ENCODE results near the gene RAB6A. TPM values are rescaled to one million over a fixed set of nuclear protein-coding genes. Genes with fewer than 3 reads are reported as not detected.
"Not testable (repeated sequence)": the region's sequence is repeated elsewhere in the genome, so short reads cannot be mapped to it uniquely, and the experiment has no call there.

Gene RAB6A
- total RNA-seq, 2 donors from 2014 or later = 118 to 140 TPM

GRCh38 chr11:73735959-73736358 is 24.9 kb downstream of the RAB6A start:
- DNase-seq (ENCODE audit: low spot score); intact Hi-C loops (cut with DNase I): not testable (repeated sequence)

- intact Hi-C loops (cut with DNase I) = no loop called here
- DNase-seq (ENCODE audit: low spot score) = no peak
Measured at GRCh38 chr11:73734993-73735392, 25.9 kb downstream of the RAB6A start.

- intact Hi-C loops (cut with DNase I); DNase-seq (ENCODE audit: low spot score): not testable (repeated sequence)
Measured at GRCh38 chr11:73734011-73734410, 26.9 kb downstream of the RAB6A start.

- DNase-seq (ENCODE audit: low spot score); intact Hi-C loops (cut with DNase I): not testable (repeated sequence)
Measured at GRCh38 chr11:73732936-73733335, 27.9 kb downstream of the RAB6A start.

- no peak for DNase-seq (ENCODE audit: low spot score)
- intact Hi-C loops (cut with DNase I) = no loop called here
Measured at GRCh38 chr11:73729594-73730206, 31.2 kb downstream of the RAB6A start.

GRCh38 chr11:73728000-73728399 is 32.9 kb downstream of the RAB6A start:
- intact Hi-C loops (cut with DNase I) = no loop called here
- no peak for DNase-seq (ENCODE audit: low spot score)

GRCh38 chr11:73726825-73727224 is 34.0 kb downstream of the RAB6A start:
- intact Hi-C loops (cut with DNase I) = no loop called here
- no peak for DNase-seq (ENCODE audit: low spot score)

- intact Hi-C loops (cut with DNase I) = no loop called here
- no peak for DNase-seq (ENCODE audit: low spot score)
Measured at GRCh38 chr11:73717136-73717535, 43.7 kb downstream of the RAB6A start.

- no peak for DNase-seq (ENCODE audit: low spot score)
- intact Hi-C loops (cut with DNase I) = no loop called here
Measured at GRCh38 chr11:73716153-73717056, 44.5 kb downstream of the RAB6A start.

GRCh38 chr11:73715541-73715940 is 45.3 kb downstream of the RAB6A start:
- DNase-seq (ENCODE audit: low spot score) = no peak
- intact Hi-C loops (cut with DNase I) = no loop called here

- intact Hi-C loops (cut with DNase I) = no loop called here
- DNase-seq (ENCODE audit: low spot score) = no peak
Measured at GRCh38 chr11:73710964-73711363, 49.9 kb downstream of the RAB6A start.

GRCh38 chr11:73705053-73705452 is 55.8 kb downstream of the RAB6A start:
- DNase-seq (ENCODE audit: low spot score) = no peak
- intact Hi-C loops (cut with DNase I) = no loop called here

GRCh38 chr11:73693899-73694525 is 66.9 kb downstream of the RAB6A start:
- intact Hi-C loops (cut with DNase I) = no loop called here

GRCh38 chr11:73680687-73681086 is 80.2 kb downstream of the RAB6A start:
- DNase-seq (ENCODE audit: low spot score) = no peak
- intact Hi-C loops (cut with DNase I) = no loop called here

More at GRCh38 chr11:73693899-73694525, 66.9 kb downstream of the RAB6A start:
- DNase-seq (ENCODE audit: low spot score) = no peak

- intact Hi-C loops (cut with DNase I) = not testable (repeated sequence)
Measured at GRCh38 chr11:73676552-73676951, 84.3 kb downstream of the RAB6A start.

GRCh38 chr11:73671701-73672100 is 89.2 kb downstream of the RAB6A start:
- no peak for DNase-seq (ENCODE audit: low spot score)
- intact Hi-C loops (cut with DNase I) = no loop called here

More at GRCh38 chr11:73676552-73676951, 84.3 kb downstream of the RAB6A start:
- not testable (repeated sequence) for DNase-seq (ENCODE audit: low spot score)

GRCh38 chr11:73670808-73671207 is 90.1 kb downstream of the RAB6A start:
- intact Hi-C loops (cut with DNase I) = no loop called here
- no peak for DNase-seq (ENCODE audit: low spot score)

- no peak for DNase-seq (ENCODE audit: low spot score)
- intact Hi-C loops (cut with DNase I) = no loop called here
Measured at GRCh38 chr11:73667891-73668290, 93.0 kb downstream of the RAB6A start.

- intact Hi-C loops (cut with DNase I) = loop anchor here in 1 of 2 donors (5.0 kb wide), 2 partner anchors 38 to 263 kb away; no protein-coding TSS in a partner anchor
- no peak for DNase-seq (ENCODE audit: low spot score)
Measured at GRCh38 chr11:73664877-73665276, 96.0 kb downstream of the RAB6A start.
